ENCODE results near the gene RPL10A.

- TF ChIP-seq CTCF (CRISPR knock-in tag; IDR thresholded peaks at IDR 0.05) (no peak), CHD4 (IDR thresholded peaks at IDR 0.05; ENCODE audit: borderline replicate concordance, low read length) (no peak), IKZF1 (IDR thresholded peaks at IDR 0.05) (no peak), SRF (IDR thresholded peaks at IDR 0.05; ENCODE audit: low read depth, low read length) (no peak), NCOA5 (CRISPR knock-in tag; IDR thresholded peaks at IDR 0.05) (no peak), ZNF274 (CRISPR knock-in tag; IDR thresholded peaks at IDR 0.05) (no peak), ATAD3A (CRISPR knock-in tag; IDR thresholded peaks at IDR 0.05) (no peak), FOXJ3 (CRISPR knock-in tag; IDR thresholded peaks at IDR 0.05; ENCODE audit: borderline replicate concordance) (no peak), TARDBP (CRISPR knock-in tag; IDR thresholded peaks at IDR 0.05) (no peak), POLR2A (IDR thresholded peaks at IDR 0.05; ENCODE audit: insufficient read depth in 1 of 2, low read depth in 2 of 2, low read length in 2 of 2) (no peak), MAZ (IDR thresholded peaks at IDR 0.05; ENCODE audit: borderline replicate concordance, low read depth, low read length) (no peak), MAZ (CRISPR knock-in tag; IDR thresholded peaks at IDR 0.05; ENCODE audit: low read depth) (no peak), SUZ12 (IDR thresholded peaks at IDR 0.05; ENCODE audit: low read depth, low read length) (no peak), NR1H2 (CRISPR knock-in tag; IDR thresholded peaks at IDR 0.05; ENCODE audit: borderline replicate concordance, low read depth) (no peak), ZBTB7A (CRISPR knock-in tag; IDR thresholded peaks at IDR 0.05) (no peak)
Observed at GRCh38 chr6:35487658-35488516, 19.7 kb downstream of the RPL10A start.
